SK-N-SH (cell line): Measurements from ENCODE around the gene COL5A1. TPM values are rescaled to one million over a fixed set of nuclear protein-coding genes. Genes with fewer than 3 reads are reported as not detected.

ENCODE experiments used
- CTCF ChIA-PET: fragments of 300-600, 350-600 bp; formaldehyde crosslinking; extraction: SDS; loops from one replicate; lab custom pipeline; 2021; lab: Yijun Ruan, JAX
- POLR2A ChIA-PET: fragments of 350-600 bp; sonication (Branson Sonifier 250); formaldehyde crosslinking; extraction: SDS; loops from one replicate; lab custom pipeline; 2020; ENCODE audit warnings: antibody characterized with exemption, inconsistent platforms; lab: Yijun Ruan, JAX
- DNase-seq: peaks from one replicate; pipeline ENCODE4 v3.0.0; 2012
- H2AFZ ChIP-seq: fragments of 200-600 bp; sonication (generic); 2 replicates; pipeline ENCODE4 v1.8.1; 2016; ENCODE audit warnings: antibody characterized with exemption, mild to moderate bottlenecking, low read depth
- H3F3A ChIP-seq: fragments of 200-600 bp; sonication (generic); replicated peaks from 2 replicates; pipeline ENCODE3; 2016; ENCODE audit warnings: antibody characterized with exemption, mild to moderate bottlenecking; ENCODE audit not compliant: insufficient read depth
- H3K27ac ChIP-seq, 2 experiments: fragments of 200-500 bp in 1 of 2; fragments of 200-600 bp in 1 of 2; sonication (Bioruptor generic) in 1 of 2; sonication (generic), shearing (Covaris generic) in 1 of 2; 2 replicates each; pipeline versions ENCODE4 v1.5.1 to v1.6.1; 2014 to 2016; ENCODE audit warnings: low read depth in 2 of 2, inconsistent platforms in 1 of 2, low read length in 1 of 2, mild to moderate bottlenecking in 1 of 2, mixed read lengths in 1 of 2
- H3K27me3 ChIP-seq: fragments of 200-600 bp; sonication (generic), shearing (Covaris generic); 2 replicates; pipeline ENCODE4 v1.6.1; 2016; ENCODE audit warnings: mixed run types; ENCODE audit not compliant: insufficient read depth
- H3K36me3 ChIP-seq, 2 experiments: fragments of 200-500 bp in 1 of 2; fragments of 200-600 bp in 1 of 2; sonication (Bioruptor generic) in 1 of 2; sonication (generic) in 1 of 2; replicated peaks in 1 of 2; 2 replicates each; pipeline versions ENCODE3 to v1.5.1; 2014 to 2016; ENCODE audit warnings: low read length in 1 of 2, mild to moderate bottlenecking in 1 of 2; ENCODE audit not compliant: insufficient read depth in 2 of 2, control insufficient read depth in 1 of 2
- H3K4me1 ChIP-seq, 2 experiments: fragments of 200-500 bp in 1 of 2; fragments of 200-600 bp in 1 of 2; sonication (Bioruptor generic) in 1 of 2; sonication (generic), shearing (Covaris generic) in 1 of 2; 2 replicates each; pipeline versions ENCODE4 v1.5.1 to v1.6.1; 2014 to 2016; ENCODE audit warnings: low read depth in 1 of 2, low read length in 1 of 2, mixed run types in 1 of 2; ENCODE audit not compliant: insufficient read depth in 2 of 2, control insufficient read depth in 1 of 2
- H3K4me2 ChIP-seq: fragments of 200-600 bp; sonication (generic), shearing (Covaris generic); 2 replicates; pipeline ENCODE4 v1.6.1; 2017; ENCODE audit warnings: mixed run types
- H3K4me3 ChIP-seq, 2 experiments: fragments of 200-500 bp in 1 of 2; fragments of 200-600 bp in 1 of 2; sonication (Bioruptor generic) in 1 of 2; sonication (generic), shearing (Covaris generic) in 1 of 2; 2 replicates each; pipeline versions ENCODE4 v1.5.1 to v1.8.1; 2014 to 2016; ENCODE audit warnings: low read depth in 2 of 2, inconsistent platforms in 1 of 2, low read length in 1 of 2, mild to moderate bottlenecking in 1 of 2, mixed read lengths in 1 of 2, moderate library complexity in 1 of 2
- H3K79me2 ChIP-seq: fragments of 200-600 bp; sonication (generic); 2 replicates; pipeline ENCODE4 v1.8.1; 2017; ENCODE audit warnings: mild to moderate bottlenecking; ENCODE audit not compliant: insufficient read depth
- H3K9ac ChIP-seq: fragments of 200-600 bp; sonication (generic); 2 replicates; pipeline ENCODE4 v1.6.1; 2017; ENCODE audit warnings: mixed run types
- H3K9me2 ChIP-seq: fragments of 200-600 bp; sonication (generic); 2 replicates; pipeline ENCODE4 v1.6.1; 2017; ENCODE audit warnings: mixed run types
- H3K9me3 ChIP-seq: fragments of 200-600 bp; sonication (generic); 2 replicates; pipeline ENCODE4 v1.6.1; 2017; ENCODE audit warnings: mixed run types, mild to moderate bottlenecking, moderate library complexity
- H4K20me1 ChIP-seq: fragments of 200-600 bp; sonication (generic); 2 replicates; pipeline ENCODE4 v1.6.1; 2017; ENCODE audit warnings: mild to moderate bottlenecking, mixed run types; ENCODE audit not compliant: insufficient read depth
- EP300 ChIP-seq, 2 experiments: IDR thresholded peaks; 2 replicates each; pipeline versions ENCODE4 v1.4.0 to v1.6.1; 2012; ENCODE audit warnings: borderline replicate concordance in 1 of 2, low read depth in 1 of 2, low read length in 1 of 2
- EZH2phosphoT487 ChIP-seq: fragments of 200-600 bp; sonication (generic); IDR thresholded peaks from 2 replicates; pipeline ENCODE4 v1.6.1; 2017; ENCODE audit warnings: low read depth, mixed run types, mild to moderate bottlenecking, antibody characterized with exemption, moderate library complexity, borderline replicate concordance
- FOSL2 ChIP-seq: IDR thresholded peaks from 2 replicates; pipeline ENCODE4 v1.4.0; 2012; ENCODE audit warnings: low read depth, mild to moderate bottlenecking, moderate library complexity, borderline replicate concordance
- FOXJ3 ChIP-seq: sonication (generic); formaldehyde crosslinking; IDR thresholded peaks from 2 replicates; pipeline ENCODE4 v1.5.1; 2020; ENCODE audit warnings: mild to moderate bottlenecking, missing genetic modification reagents
- FOXM1 ChIP-seq: IDR thresholded peaks from 2 replicates; pipeline ENCODE4 v1.4.0; 2012; ENCODE audit warnings: low read depth, mild to moderate bottlenecking
- GABPA ChIP-seq: IDR thresholded peaks from 2 replicates; pipeline ENCODE4 v1.4.0; 2012; ENCODE audit warnings: low read depth, mild to moderate bottlenecking
- NRF1 ChIP-seq: IDR thresholded peaks from 2 replicates; pipeline ENCODE4 v1.6.1; 2012; ENCODE audit warnings: low read depth, mild to moderate bottlenecking, low read length
- POLR2AphosphoS5 ChIP-seq: IDR thresholded peaks from 2 replicates; pipeline ENCODE4 v1.6.1; 2012; ENCODE audit warnings: low read depth, low read length
- RAD21 ChIP-seq: IDR thresholded peaks from 2 replicates; pipeline ENCODE4 v1.6.1; 2012; ENCODE audit warnings: mild to moderate bottlenecking, low read length
- RCOR1 ChIP-seq: fragments of 150-350 bp; IDR thresholded peaks from 2 replicates; pipeline ENCODE4 v1.6.1; 2017; ENCODE audit warnings: antibody characterized with exemption, low read length
- RFX5 ChIP-seq: IDR thresholded peaks from 2 replicates; pipeline ENCODE4 v1.6.1; 2012; ENCODE audit warnings: mild to moderate bottlenecking, improper control_type of control experiment, low read length
- TCF12 ChIP-seq: IDR thresholded peaks from 2 replicates; pipeline ENCODE4 v1.4.0; 2012
- TEAD4 ChIP-seq: IDR thresholded peaks from 2 replicates; pipeline ENCODE4 v1.4.0; 2012; ENCODE audit warnings: mild to moderate bottlenecking, borderline replicate concordance; ENCODE audit not compliant: insufficient read depth
- USF1 ChIP-seq: IDR thresholded peaks from 2 replicates; pipeline ENCODE4 v1.4.0; 2012; ENCODE audit warnings: low read depth, borderline replicate concordance
- YY1 ChIP-seq: IDR thresholded peaks from 2 replicates; pipeline ENCODE4 v1.4.0; 2012; ENCODE audit warnings: low read depth, mild to moderate bottlenecking
- WGBS: methylation state at CpG from one replicate; pipeline ENCODE4 v1.1.6; 2017; ENCODE audit warnings: low lambda C conversion rate; 5-methylcytosine and 5-hydroxymethylcytosine counted together
- polyA plus RNA-seq, 3 experiments: library from polyadenylated mRNA; depleted of rRNA; stranded (reverse); fragments of >200 nt; gene quantifications; 2 replicates each; pipeline ENCODE4 v1.2.3, GENCODE V29; 2012
- TF ChIP-seq, protein P1 (sequence below): IDR thresholded peaks from 2 replicates; pipeline ENCODE4 v1.4.0; 2012; ENCODE audit warnings: low read depth, borderline replicate concordance
- TF ChIP-seq, protein P2 (sequence below): IDR thresholded peaks from 2 replicates; pipeline ENCODE4 v1.6.1; 2012; ENCODE audit warnings: mild to moderate bottlenecking, low read depth, low read length, moderate library complexity
- TF ChIP-seq, protein P3 (sequence below): fragments of 150-350 bp; IDR thresholded peaks from 2 replicates; pipeline ENCODE4 v1.6.1; 2017; ENCODE audit warnings: antibody characterized with exemption, low read length, low read depth, borderline replicate concordance

The COL5A1 gene
- polyA plus RNA-seq, 1 of the 3 experiments (the other 2 are of a cell fraction), result 73.8 TPM

GRCh38 chr9:134669399-134669955, 27.9 kb downstream of the COL5A1 start:
- Histone ChIP-seq H3K9ac (no peak overlapping the region; the same call in 1 of the 2 replicates), H3K27me3 (no peaks in the 10 kb centered on the region), H3K36me3 (peaks cover 2 to 51% of the 10 kb centered on the region in 2 experiments), H2AFZ (no peak overlapping the region), H3K9me3 (peaks cover 7% of the 10 kb centered on the region; the same call in 1 of the 2 replicates), H3K9me2 (no peaks in the 10 kb centered on the region), H3K79me2 (peaks cover 97% of the 10 kb centered on the region), H3K4me3 (no peak overlapping the region), H4K20me1 (peaks cover 93% of the 10 kb centered on the region), H3F3A (peaks cover 62% of the 10 kb centered on the region), H3K4me1 (peaks cover 7 to 38% of the 10 kb centered on the region in 2 experiments; a peak in 3 of 4 replicates), H3K4me2 (peak overlapping the region; percentile 70), H3K27ac (peak overlapping the region; percentile 56 to 72; a peak in 3 of 4 replicates)
- TF ChIP-seq EZH2phosphoT487 (no peak), RAD21 (no peak), FOXJ3 (CRISPR knock-in tag) (no peak), FOXM1 (no peak), GABPA (no peak), YY1 (no peak), RFX5 (no peak), EP300 (IDR thresholded peaks at IDR 0.05; ENCODE audit: borderline replicate concordance in 1 of 2, low read depth in 1 of 2, low read length in 1 of 2) (no peak), RCOR1 (no peak), USF1 (no peak)
- TF ChIP-seq, protein P1, sequence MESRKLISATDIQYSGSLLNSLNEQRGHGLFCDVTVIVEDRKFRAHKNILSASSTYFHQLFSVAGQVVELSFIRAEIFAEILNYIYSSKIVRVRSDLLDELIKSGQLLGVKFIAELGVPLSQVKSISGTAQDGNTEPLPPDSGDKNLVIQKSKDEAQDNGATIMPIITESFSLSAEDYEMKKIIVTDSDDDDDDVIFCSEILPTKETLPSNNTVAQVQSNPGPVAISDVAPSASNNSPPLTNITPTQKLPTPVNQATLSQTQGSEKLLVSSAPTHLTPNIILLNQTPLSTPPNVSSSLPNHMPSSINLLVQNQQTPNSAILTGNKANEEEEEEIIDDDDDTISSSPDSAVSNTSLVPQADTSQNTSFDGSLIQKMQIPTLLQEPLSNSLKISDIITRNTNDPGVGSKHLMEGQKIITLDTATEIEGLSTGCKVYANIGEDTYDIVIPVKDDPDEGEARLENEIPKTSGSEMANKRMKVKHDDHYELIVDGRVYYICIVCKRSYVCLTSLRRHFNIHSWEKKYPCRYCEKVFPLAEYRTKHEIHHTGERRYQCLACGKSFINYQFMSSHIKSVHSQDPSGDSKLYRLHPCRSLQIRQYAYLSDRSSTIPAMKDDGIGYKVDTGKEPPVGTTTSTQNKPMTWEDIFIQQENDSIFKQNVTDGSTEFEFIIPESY, result no peak
- ChIA-PET POLR2A (no interaction called here), CTCF (interaction anchor here (0.8 to 3.0 kb wide), 3 partner anchors 17 to 226 kb away, joined by 3 to 14 read pairs (median 4); no protein-coding TSS in a partner anchor)
- 80% methylated on average over 9 of the region's 9 CpGs for WGBS
- no peak for DNase-seq

DNA sequence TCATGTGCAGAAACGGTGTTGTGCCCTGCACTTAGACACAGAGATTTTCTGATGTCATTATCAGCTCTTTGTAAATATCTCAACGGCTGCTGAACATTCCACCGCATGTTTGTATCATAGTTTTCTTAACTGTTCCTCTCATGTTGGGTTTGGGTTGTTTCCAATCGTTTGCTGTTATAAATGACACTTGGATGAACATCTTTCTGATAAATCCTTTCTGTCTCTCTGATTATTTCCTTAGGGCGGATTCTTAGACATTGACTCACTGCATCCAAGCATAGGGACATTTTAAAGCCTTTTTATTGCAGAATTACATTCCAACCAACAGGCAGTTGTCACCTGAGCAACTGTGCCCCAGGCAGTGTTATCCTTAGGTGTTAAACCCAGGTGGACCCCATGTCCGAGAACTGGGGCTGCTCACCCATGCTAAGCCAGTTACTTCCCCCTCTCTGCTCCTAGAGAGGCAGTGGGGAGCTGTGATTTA, 28.5 kb downstream of the COL5A1 start:
- no peak overlapping the region; the same call in 1 of the 2 replicates for H3K9ac ChIP-seq
- TF ChIP-seq, protein P2, sequence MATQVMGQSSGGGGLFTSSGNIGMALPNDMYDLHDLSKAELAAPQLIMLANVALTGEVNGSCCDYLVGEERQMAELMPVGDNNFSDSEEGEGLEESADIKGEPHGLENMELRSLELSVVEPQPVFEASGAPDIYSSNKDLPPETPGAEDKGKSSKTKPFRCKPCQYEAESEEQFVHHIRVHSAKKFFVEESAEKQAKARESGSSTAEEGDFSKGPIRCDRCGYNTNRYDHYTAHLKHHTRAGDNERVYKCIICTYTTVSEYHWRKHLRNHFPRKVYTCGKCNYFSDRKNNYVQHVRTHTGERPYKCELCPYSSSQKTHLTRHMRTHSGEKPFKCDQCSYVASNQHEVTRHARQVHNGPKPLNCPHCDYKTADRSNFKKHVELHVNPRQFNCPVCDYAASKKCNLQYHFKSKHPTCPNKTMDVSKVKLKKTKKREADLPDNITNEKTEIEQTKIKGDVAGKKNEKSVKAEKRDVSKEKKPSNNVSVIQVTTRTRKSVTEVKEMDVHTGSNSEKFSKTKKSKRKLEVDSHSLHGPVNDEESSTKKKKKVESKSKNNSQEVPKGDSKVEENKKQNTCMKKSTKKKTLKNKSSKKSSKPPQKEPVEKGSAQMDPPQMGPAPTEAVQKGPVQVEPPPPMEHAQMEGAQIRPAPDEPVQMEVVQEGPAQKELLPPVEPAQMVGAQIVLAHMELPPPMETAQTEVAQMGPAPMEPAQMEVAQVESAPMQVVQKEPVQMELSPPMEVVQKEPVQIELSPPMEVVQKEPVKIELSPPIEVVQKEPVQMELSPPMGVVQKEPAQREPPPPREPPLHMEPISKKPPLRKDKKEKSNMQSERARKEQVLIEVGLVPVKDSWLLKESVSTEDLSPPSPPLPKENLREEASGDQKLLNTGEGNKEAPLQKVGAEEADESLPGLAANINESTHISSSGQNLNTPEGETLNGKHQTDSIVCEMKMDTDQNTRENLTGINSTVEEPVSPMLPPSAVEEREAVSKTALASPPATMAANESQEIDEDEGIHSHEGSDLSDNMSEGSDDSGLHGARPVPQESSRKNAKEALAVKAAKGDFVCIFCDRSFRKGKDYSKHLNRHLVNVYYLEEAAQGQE, result no peak
- TF ChIP-seq FOSL2 (peak; percentile 58), TEAD4 (peak; percentile 67; the same call in 1 of the 2 replicates), YY1 (no peak), POLR2AphosphoS5 (0 out of 2 replicates have a peak, but pooled peaks have one; percentile 14), TCF12 (peak; percentile 76), NRF1 (no peak), USF1 (no peak)
- TF ChIP-seq, protein P3, sequence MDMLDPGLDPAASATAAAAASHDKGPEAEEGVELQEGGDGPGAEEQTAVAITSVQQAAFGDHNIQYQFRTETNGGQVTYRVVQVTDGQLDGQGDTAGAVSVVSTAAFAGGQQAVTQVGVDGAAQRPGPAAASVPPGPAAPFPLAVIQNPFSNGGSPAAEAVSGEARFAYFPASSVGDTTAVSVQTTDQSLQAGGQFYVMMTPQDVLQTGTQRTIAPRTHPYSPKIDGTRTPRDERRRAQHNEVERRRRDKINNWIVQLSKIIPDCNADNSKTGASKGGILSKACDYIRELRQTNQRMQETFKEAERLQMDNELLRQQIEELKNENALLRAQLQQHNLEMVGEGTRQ, result no peak

More for the DNA sequence above, 28.5 kb downstream of the COL5A1 start:
- Histone ChIP-seq H3K4me2 (peak overlapping the region; percentile 70), H3K27me3 (no peaks in the 10 kb centered on the region), H3K9me2 (no peaks in the 10 kb centered on the region), H3K36me3 (peaks cover 2 to 52% of the 10 kb centered on the region in 2 experiments), H3K79me2 (peaks cover 97% of the 10 kb centered on the region), H2AFZ (no peak overlapping the region), H3K9me3 (peaks cover 7% of the 10 kb centered on the region; the same call in 1 of the 2 replicates), H3K4me3 (no peak overlapping the region), H3F3A (peaks cover 57% of the 10 kb centered on the region), H3K27ac (peak overlapping the region; percentile 67 to 72; a peak in 3 of 4 replicates), H4K20me1 (peaks cover 93% of the 10 kb centered on the region), H3K4me1 (peaks cover 7 to 38% of the 10 kb centered on the region in 2 experiments; a peak in 3 of 4 replicates)
- POLR2A ChIA-PET, result no interaction called here
- DNase-seq, result no peak
- 27% methylated on average over 6 of the region's 6 CpGs for WGBS
- CTCF ChIA-PET, result interaction anchor here (0.8 to 3.0 kb wide), 6 partner anchors 16 to 227 kb away, joined by 3 to 14 read pairs (median 4); no protein-coding TSS in a partner anchor
